ENCODE results near the gene SIRPB2. TPM values are rescaled to one million over a fixed set of nuclear protein-coding genes. Genes with fewer than 3 reads are reported as not detected.

The SIRPB2 gene
- total and polyA plus RNA-seq, 10 of the 15 experiments (the other 5 are each of a cell fraction or from before 2014, with no cell fraction given): not detected

DNA sequence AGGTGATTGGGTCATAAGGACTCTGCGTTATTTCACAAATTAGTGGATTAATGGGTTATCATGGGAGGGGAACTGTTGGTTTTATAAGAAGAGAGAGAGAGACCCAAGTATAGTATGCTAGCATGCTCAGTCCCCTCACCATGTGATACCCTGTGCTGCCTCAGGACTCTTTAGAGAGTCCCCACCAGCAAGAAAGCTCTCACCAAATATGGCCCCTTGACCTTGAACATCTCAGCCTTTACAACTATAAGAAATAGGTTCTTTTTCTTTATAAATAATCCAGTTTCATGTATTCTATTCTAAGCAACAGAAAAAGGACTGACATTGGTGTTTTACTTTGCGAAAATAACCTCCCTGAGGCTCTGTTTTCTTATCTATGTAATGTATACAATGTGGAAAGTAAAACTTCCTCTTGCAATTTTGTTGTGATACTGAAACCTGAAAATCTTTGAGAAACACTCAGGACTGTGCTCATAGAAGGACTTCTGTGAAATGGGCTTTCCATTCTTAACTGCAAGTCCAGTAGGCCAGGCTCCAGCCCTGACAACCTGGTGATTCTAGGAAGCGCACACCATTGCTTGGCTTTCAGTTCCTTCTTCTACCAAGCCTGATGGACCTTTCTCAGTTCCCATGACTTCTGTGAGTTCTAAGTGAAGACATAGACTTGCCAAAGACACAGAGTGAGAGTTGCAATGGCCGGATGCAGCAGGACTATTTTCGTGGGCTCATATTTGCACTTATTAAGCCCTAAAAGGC, 44.4 kb upstream of the SIRPB2 start (continued):
- TF ChIP-seq, protein P1, sequence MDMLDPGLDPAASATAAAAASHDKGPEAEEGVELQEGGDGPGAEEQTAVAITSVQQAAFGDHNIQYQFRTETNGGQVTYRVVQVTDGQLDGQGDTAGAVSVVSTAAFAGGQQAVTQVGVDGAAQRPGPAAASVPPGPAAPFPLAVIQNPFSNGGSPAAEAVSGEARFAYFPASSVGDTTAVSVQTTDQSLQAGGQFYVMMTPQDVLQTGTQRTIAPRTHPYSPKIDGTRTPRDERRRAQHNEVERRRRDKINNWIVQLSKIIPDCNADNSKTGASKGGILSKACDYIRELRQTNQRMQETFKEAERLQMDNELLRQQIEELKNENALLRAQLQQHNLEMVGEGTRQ (IDR thresholded peaks at IDR 0.05; ENCODE audit: borderline replicate concordance, low read depth, low read length): no peak
- TF ChIP-seq, protein P2, sequence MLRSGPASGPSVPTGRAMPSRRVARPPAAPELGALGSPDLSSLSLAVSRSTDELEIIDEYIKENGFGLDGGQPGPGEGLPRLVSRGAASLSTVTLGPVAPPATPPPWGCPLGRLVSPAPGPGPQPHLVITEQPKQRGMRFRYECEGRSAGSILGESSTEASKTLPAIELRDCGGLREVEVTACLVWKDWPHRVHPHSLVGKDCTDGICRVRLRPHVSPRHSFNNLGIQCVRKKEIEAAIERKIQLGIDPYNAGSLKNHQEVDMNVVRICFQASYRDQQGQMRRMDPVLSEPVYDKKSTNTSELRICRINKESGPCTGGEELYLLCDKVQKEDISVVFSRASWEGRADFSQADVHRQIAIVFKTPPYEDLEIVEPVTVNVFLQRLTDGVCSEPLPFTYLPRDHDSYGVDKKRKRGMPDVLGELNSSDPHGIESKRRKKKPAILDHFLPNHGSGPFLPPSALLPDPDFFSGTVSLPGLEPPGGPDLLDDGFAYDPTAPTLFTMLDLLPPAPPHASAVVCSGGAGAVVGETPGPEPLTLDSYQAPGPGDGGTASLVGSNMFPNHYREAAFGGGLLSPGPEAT (IDR thresholded peaks at IDR 0.05; ENCODE audit: low read depth): peak; percentile 82
- TF ChIP-seq, protein P3, sequence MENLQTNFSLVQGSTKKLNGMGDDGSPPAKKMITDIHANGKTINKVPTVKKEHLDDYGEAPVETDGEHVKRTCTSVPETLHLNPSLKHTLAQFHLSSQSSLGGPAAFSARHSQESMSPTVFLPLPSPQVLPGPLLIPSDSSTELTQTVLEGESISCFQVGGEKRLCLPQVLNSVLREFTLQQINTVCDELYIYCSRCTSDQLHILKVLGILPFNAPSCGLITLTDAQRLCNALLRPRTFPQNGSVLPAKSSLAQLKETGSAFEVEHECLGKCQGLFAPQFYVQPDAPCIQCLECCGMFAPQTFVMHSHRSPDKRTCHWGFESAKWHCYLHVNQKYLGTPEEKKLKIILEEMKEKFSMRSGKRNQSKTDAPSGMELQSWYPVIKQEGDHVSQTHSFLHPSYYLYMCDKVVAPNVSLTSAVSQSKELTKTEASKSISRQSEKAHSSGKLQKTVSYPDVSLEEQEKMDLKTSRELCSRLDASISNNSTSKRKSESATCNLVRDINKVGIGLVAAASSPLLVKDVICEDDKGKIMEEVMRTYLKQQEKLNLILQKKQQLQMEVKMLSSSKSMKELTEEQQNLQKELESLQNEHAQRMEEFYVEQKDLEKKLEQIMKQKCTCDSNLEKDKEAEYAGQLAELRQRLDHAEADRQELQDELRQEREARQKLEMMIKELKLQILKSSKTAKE (IDR thresholded peaks at IDR 0.05; ENCODE audit: low read depth, poor library complexity, severe bottlenecking): peak; percentile 24
- TF ChIP-seq ESRRA (IDR thresholded peaks at IDR 0.05; ENCODE audit: low read length): no peak
- TF ChIP-seq BACH1 (IDR thresholded peaks at IDR 0.05; ENCODE audit: borderline replicate concordance): no peak
- TF ChIP-seq NFIC (IDR thresholded peaks at IDR 0.05; ENCODE audit: low read depth, low read length): peak; percentile 90
- TF ChIP-seq NR2C2 (IDR thresholded peaks at IDR 0.05; ENCODE audit: borderline replicate concordance, control insufficient read depth, insufficient read length, low read depth): no peak
- TF ChIP-seq FOS (IDR thresholded peaks at IDR 0.05; ENCODE audit: borderline replicate concordance, extremely low read depth, insufficient read length): no peak
- peak; percentile 67 for TF ChIP-seq RUNX3 (IDR thresholded peaks at IDR 0.05; ENCODE audit: low read length)
- TF ChIP-seq, protein P4, sequence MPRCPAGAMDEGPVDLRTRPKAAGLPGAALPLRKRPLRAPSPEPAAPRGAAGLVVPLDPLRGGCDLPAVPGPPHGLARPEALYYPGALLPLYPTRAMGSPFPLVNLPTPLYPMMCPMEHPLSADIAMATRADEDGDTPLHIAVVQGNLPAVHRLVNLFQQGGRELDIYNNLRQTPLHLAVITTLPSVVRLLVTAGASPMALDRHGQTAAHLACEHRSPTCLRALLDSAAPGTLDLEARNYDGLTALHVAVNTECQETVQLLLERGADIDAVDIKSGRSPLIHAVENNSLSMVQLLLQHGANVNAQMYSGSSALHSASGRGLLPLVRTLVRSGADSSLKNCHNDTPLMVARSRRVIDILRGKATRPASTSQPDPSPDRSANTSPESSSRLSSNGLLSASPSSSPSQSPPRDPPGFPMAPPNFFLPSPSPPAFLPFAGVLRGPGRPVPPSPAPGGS (IDR thresholded peaks at IDR 0.05; ENCODE audit: borderline replicate concordance, insufficient read depth, low read depth, low read length, poor library complexity, severe bottlenecking): peak; percentile 57
- TF ChIP-seq ATF7 (IDR thresholded peaks at IDR 0.05; ENCODE audit: low read depth): peak; percentile 58; the same call in 1 of the 2 replicates
- peak; percentile 98 for TF ChIP-seq EED (IDR thresholded peaks at IDR 0.05; ENCODE audit: low read depth)
- TF ChIP-seq POLR2A (IDR thresholded peaks at IDR 0.05; ENCODE audit: low read depth, low read length): no peak
- TF ChIP-seq PAX5 (IDR thresholded peaks at IDR 0.05; ENCODE audit: borderline replicate concordance, low read depth, low read length): peak; percentile 88
- TF ChIP-seq HDGF (IDR thresholded peaks at IDR 0.05): no peak
- TF ChIP-seq SMAD1 (IDR thresholded peaks at IDR 0.05; ENCODE audit: low read depth, partially characterized antibody): peak; percentile 46
- TF ChIP-seq IRF4 (IDR thresholded peaks at IDR 0.05; ENCODE audit: low read depth, low read length): peak; percentile 98
- TF ChIP-seq ETV6 (conservative IDR thresholded peaks at IDR 0.05 in 1 of 2, IDR thresholded peaks at IDR 0.05 in 1 of 2; ENCODE audit: borderline replicate concordance in 1 of 2, low read depth in 1 of 2): peak in 1 of 2 experiments; percentile 85; a peak in 2 of 4 replicates
- TF ChIP-seq ZBED1 (IDR thresholded peaks at IDR 0.05; ENCODE audit: borderline replicate concordance): peak; percentile 78; the same call in 1 of the 2 replicates
- TF ChIP-seq SREBF1 (IDR thresholded peaks at IDR 0.05; ENCODE audit: low read length): no peak
- no peak for TF ChIP-seq ZNF622 (IDR thresholded peaks at IDR 0.05)
- TF ChIP-seq SP1 (IDR thresholded peaks at IDR 0.05; ENCODE audit: low read depth, low read length): peak; percentile 23
- TF ChIP-seq, protein P5, sequence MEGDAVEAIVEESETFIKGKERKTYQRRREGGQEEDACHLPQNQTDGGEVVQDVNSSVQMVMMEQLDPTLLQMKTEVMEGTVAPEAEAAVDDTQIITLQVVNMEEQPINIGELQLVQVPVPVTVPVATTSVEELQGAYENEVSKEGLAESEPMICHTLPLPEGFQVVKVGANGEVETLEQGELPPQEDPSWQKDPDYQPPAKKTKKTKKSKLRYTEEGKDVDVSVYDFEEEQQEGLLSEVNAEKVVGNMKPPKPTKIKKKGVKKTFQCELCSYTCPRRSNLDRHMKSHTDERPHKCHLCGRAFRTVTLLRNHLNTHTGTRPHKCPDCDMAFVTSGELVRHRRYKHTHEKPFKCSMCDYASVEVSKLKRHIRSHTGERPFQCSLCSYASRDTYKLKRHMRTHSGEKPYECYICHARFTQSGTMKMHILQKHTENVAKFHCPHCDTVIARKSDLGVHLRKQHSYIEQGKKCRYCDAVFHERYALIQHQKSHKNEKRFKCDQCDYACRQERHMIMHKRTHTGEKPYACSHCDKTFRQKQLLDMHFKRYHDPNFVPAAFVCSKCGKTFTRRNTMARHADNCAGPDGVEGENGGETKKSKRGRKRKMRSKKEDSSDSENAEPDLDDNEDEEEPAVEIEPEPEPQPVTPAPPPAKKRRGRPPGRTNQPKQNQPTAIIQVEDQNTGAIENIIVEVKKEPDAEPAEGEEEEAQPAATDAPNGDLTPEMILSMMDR (IDR thresholded peaks at IDR 0.05 in 2 of 3, conservative IDR thresholded peaks at IDR 0.05 in 1 of 3; ENCODE audit: control insufficient read depth in 2 of 3, extremely low read depth in 1 of 3, insufficient read depth in 1 of 3, low read depth in 3 of 3, low read length in 3 of 3): no peak

Data from GM12878 (cell line).